Measurements from ENCODE around the gene UGT1A3. TPM values are rescaled to one million over a fixed set of nuclear protein-coding genes. Genes with fewer than 3 reads are reported as not detected.

UGT1A3 gene
- total and polyA plus RNA-seq, 11 donors = not detected

GRCh38 chr2:233814056-233814835, 85.4 kb downstream of the UGT1A3 start:
- DNase-seq (no peak), ATAC-seq (no peak)
- Histone ChIP-seq H3K4me1 (no peaks in the 10 kb centered on the region), H3K27ac (no peak overlapping the region), H3K4me3 (no peak overlapping the region), H3K27me3 (peaks cover 0 to 6% (median 0%) of the 10 kb centered on the region in 9 donors), H3K36me3 (no peaks in the 10 kb centered on the region), H3K9me3 (peaks cover 0 to 8% (median 0%) of the 10 kb centered on the region in 12 donors)
- 56 to 77% (median 65%) methylated on average over 1 to 2 of the region's 2 CpGs for WGBS, 4 donors
- intact Hi-C loops (cut with DNase I) = no loop called here
- TF ChIP-seq CTCF (IDR thresholded peaks at IDR 0.05) = no peak
- no peak for TF ChIP-seq POLR2A (IDR thresholded peaks at IDR 0.05)

- peaks cover 0 to 6% (median 0%) of the 10 kb centered on the region in 9 donors for H3K27me3 ChIP-seq
- no peak overlapping the region for H3K27ac ChIP-seq
- 82 to 93% (median 92%) methylated on average over 6 of the region's 6 CpGs for WGBS, 4 donors
- DNase-seq = no peak
- no peak overlapping the region for H3K4me3 ChIP-seq
- no peaks in the 10 kb centered on the region for H3K36me3 ChIP-seq
- intact Hi-C loops (cut with DNase I) = no loop called here
- no peak for TF ChIP-seq POLR2A (IDR thresholded peaks at IDR 0.05)
- TF ChIP-seq CTCF (IDR thresholded peaks at IDR 0.05) = no peak
- H3K9me3 ChIP-seq = peaks cover 0 to 8% (median 0%) of the 10 kb centered on the region in 12 donors
- ATAC-seq = no peak
- no peaks in the 10 kb centered on the region for H3K4me1 ChIP-seq
Measured at GRCh38 chr2:233815861-233816260, 87.0 kb downstream of the UGT1A3 start.

GRCh38 chr2:233816334-233816733, 87.5 kb downstream of the UGT1A3 start:
- H3K4me1 ChIP-seq = no peaks in the 10 kb centered on the region

More at GRCh38 chr2:233816334-233816733, 87.5 kb downstream of the UGT1A3 start:
- TF ChIP-seq POLR2A (IDR thresholded peaks at IDR 0.05) (no peak), CTCF (IDR thresholded peaks at IDR 0.05) (no peak)
- DNase-seq = no peak
- Histone ChIP-seq H3K27ac (no peak overlapping the region), H3K4me3 (no peak overlapping the region), H3K36me3 (no peaks in the 10 kb centered on the region), H3K9me3 (peaks cover 0 to 8% (median 0%) of the 10 kb centered on the region in 12 donors), H3K27me3 (peaks cover 0 to 6% (median 0%) of the 10 kb centered on the region in 9 donors)
- intact Hi-C loops (cut with DNase I) = no loop called here
- WGBS, 4 donors = 33 to 39% (median 36%) methylated on average over 2 of the region's 2 CpGs
- no peak for ATAC-seq

All from heart left ventricle (tissue), 16 donors.